NB4 (cell line): ENCODE data around the gene FBL.

Source experiments
- DNase-seq: peaks from one replicate; pipeline ENCODE4 v3.0.0; 2010; ENCODE audit warnings: low read depth
- H3K4me3 ChIP-seq: one replicate; pipeline ENCODE4 v1.5.1; 2011; ENCODE audit warnings: mild to moderate bottlenecking, low read depth, low read length, moderate library complexity
- CTCF ChIP-seq: IDR thresholded peaks from one replicate; pipeline ENCODE4 v1.5.1; 2012; ENCODE audit warnings: low read depth, low read length
- MAX ChIP-seq: IDR thresholded peaks from 2 replicates; pipeline ENCODE4 v1.6.1; 2011; ENCODE audit warnings: low read depth, low read length
- MYC ChIP-seq: IDR thresholded peaks from 2 replicates; pipeline ENCODE4 v1.6.1; 2011; ENCODE audit warnings: low read depth, low read length
- POLR2A ChIP-seq: IDR thresholded peaks from 2 replicates; pipeline ENCODE4 v1.6.1; 2011; ENCODE audit warnings: mild to moderate bottlenecking; ENCODE audit not compliant: insufficient read length; ENCODE audit errors: extremely low read depth

The FBL gene

GRCh38 chr19:39865953-39866352, 19.8 kb upstream of the FBL start:
- TF ChIP-seq MYC (no peak), POLR2A (no peak), MAX (no peak), CTCF (no peak)
- DNase-seq = no peak

GRCh38 chr19:39865186-39865585, 19.0 kb upstream of the FBL start:
- no peak overlapping the region for H3K4me3 ChIP-seq
- TF ChIP-seq POLR2A (no peak), MYC (no peak), MAX (no peak), CTCF (no peak)
- no peak for DNase-seq

More at GRCh38 chr19:39865953-39866352, 19.8 kb upstream of the FBL start:
- H3K4me3 ChIP-seq = no peak overlapping the region

- no peak for DNase-seq
- no peak for TF ChIP-seq CTCF
- no peak for TF ChIP-seq MYC
- no peak overlapping the region for H3K4me3 ChIP-seq
Observed at GRCh38 chr19:39864118-39864517, 17.9 kb upstream of the FBL start.

GRCh38 chr19:39858541-39858940, 12.4 kb upstream of the FBL start:
- TF ChIP-seq POLR2A (no peak), CTCF (no peak), MYC (no peak), MAX (no peak)
- H3K4me3 ChIP-seq = no peak overlapping the region
- no peak for DNase-seq

- H3K4me3 ChIP-seq = no peak overlapping the region
- no peak for TF ChIP-seq MAX
- no peak for TF ChIP-seq POLR2A
- no peak for TF ChIP-seq CTCF
- no peak for TF ChIP-seq MYC
- DNase-seq = no peak
Observed at GRCh38 chr19:39852882-39853281, 6.7 kb upstream of the FBL start.

- no peak overlapping the region for H3K4me3 ChIP-seq
- no peak for TF ChIP-seq CTCF
- TF ChIP-seq POLR2A = no peak
- no peak for TF ChIP-seq MYC
- no peak for TF ChIP-seq MAX
- DNase-seq = no peak
Observed at GRCh38 chr19:39850892-39851291, 4.7 kb upstream of the FBL start.
